Thoracic aorta (tissue), 2 donors: ENCODE results near the gene URGCP. TPM values are rescaled to one million over a fixed set of nuclear protein-coding genes. Genes with fewer than 3 reads are reported as not detected.
"Not testable (repeated sequence)": the region's sequence is repeated elsewhere in the genome, so short reads cannot be mapped to it uniquely, and the experiment has no call there.

Source experiments
- ATAC-seq: fragments of 150-250 bp; one replicate; pipeline ENCODE4 v1.8.0; 2017; ENCODE audit warnings: low read depth; ENCODE audit not compliant: insufficient number of reproducible peaks, low FRiP score
- DNase-seq: peaks from one replicate; pipeline ENCODE4 v3.0.0-alpha.2; 2020; ENCODE audit warnings: low spot score
- H3K27ac ChIP-seq, 2 donors: fragments of 200-600 bp; sonication (generic); 1 replicate in 1 of 2; 2 replicates in 1 of 2; pipeline ENCODE4 v1.5.1; 2016; ENCODE audit warnings: mild to moderate bottlenecking in 2 of 2, moderate library complexity in 2 of 2
- H3K27me3 ChIP-seq: fragments of 200-600 bp; sonication (generic); replicated peaks from 2 replicates; pipeline ENCODE4 v1.6.0; 2016; ENCODE audit warnings: mild to moderate bottlenecking; ENCODE audit not compliant: insufficient read depth
- H3K36me3 ChIP-seq: fragments of 200-600 bp; sonication (generic); one replicate; pipeline ENCODE4 v1.5.1; 2016
- H3K4me1 ChIP-seq, 2 donors: fragments of 200-600 bp; sonication (generic); 1 replicate in 1 of 2; 2 replicates in 1 of 2; pipeline versions ENCODE4 v1.5.1 to v1.6.0; 2016; ENCODE audit warnings: low read depth in 2 of 2, mild to moderate bottlenecking in 1 of 2; ENCODE audit not compliant: control insufficient read depth in 1 of 2
- H3K4me3 ChIP-seq: fragments of 200-600 bp; sonication (generic); 2 replicates; pipeline ENCODE4 v1.5.1; 2016; ENCODE audit warnings: mild to moderate bottlenecking
- H3K9me3 ChIP-seq: fragments of 200-600 bp; sonication (generic); 2 replicates; pipeline ENCODE4 v1.5.1; 2016
- total RNA-seq, 2 donors: library from RNA; depleted of rRNA; stranded (reverse); fragments of >200 nt; gene quantifications; one replicate each; pipeline versions ENCODE4 v1.1.0 to v1.2.3, GENCODE V29; 2016
- TF ChIP-seq, protein P1 (sequence below): fragments of 200-600 bp; sonication (generic); IDR thresholded peaks from one replicate; pipeline ENCODE4 v1.5.1; 2019; ENCODE audit warnings: antibody characterized with exemption

The URGCP gene
- total RNA-seq, 2 donors from 2014 or later = 33.7 to 41.0 TPM

DNA sequence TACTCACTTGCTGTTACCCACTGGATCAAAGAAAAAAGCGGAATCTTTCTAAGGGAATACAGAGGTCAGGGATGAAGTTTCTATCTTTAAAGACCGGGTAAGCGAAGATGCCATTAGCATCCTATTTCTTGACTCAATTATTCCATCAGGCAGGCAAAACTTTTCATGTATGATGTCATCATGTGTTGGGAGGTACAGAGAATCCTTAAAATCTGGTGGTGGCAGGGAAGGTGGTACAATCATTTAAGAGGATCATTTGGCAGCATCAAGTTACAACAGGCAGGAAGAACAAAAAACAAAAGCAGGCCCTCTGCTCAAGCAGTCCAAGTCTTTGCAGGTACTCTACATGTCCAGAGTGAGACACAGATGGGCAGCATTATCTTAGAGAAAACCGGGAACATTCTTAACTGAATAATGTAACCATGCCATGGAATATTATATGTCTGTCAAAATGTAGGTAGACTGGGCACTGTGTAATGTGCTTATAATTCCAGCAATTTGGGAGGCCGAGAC is 3.8 kb downstream of the URGCP start:
- H3K4me1 ChIP-seq = peaks cover 16 to 42% of the 10 kb centered on the region in 2 donors
- TF ChIP-seq, protein P1, sequence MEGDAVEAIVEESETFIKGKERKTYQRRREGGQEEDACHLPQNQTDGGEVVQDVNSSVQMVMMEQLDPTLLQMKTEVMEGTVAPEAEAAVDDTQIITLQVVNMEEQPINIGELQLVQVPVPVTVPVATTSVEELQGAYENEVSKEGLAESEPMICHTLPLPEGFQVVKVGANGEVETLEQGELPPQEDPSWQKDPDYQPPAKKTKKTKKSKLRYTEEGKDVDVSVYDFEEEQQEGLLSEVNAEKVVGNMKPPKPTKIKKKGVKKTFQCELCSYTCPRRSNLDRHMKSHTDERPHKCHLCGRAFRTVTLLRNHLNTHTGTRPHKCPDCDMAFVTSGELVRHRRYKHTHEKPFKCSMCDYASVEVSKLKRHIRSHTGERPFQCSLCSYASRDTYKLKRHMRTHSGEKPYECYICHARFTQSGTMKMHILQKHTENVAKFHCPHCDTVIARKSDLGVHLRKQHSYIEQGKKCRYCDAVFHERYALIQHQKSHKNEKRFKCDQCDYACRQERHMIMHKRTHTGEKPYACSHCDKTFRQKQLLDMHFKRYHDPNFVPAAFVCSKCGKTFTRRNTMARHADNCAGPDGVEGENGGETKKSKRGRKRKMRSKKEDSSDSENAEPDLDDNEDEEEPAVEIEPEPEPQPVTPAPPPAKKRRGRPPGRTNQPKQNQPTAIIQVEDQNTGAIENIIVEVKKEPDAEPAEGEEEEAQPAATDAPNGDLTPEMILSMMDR = no peak
- no peak overlapping the region for H3K4me3 ChIP-seq
- no peaks in the 10 kb centered on the region for H3K9me3 ChIP-seq
- H3K27ac ChIP-seq = no peak overlapping the region
- DNase-seq (no peak), ATAC-seq (no peak)
- no peaks in the 10 kb centered on the region for H3K36me3 ChIP-seq
- no peaks in the 10 kb centered on the region for H3K27me3 ChIP-seq

GRCh38 chr7:43898571-43898970 is 7.8 kb downstream of the URGCP start:
- H3K9me3 ChIP-seq, H3K27ac ChIP-seq, DNase-seq, H3K27me3 ChIP-seq, ATAC-seq, H3K4me3 ChIP-seq, H3K36me3 ChIP-seq: not testable (repeated sequence)
- peaks cover 3 to 22% of the 10 kb centered on the region in 2 donors for H3K4me1 ChIP-seq

- Histone ChIP-seq H3K4me1 (peaks cover 5 to 22% of the 10 kb centered on the region in 2 donors), H3K9me3 (no peaks in the 10 kb centered on the region), H3K4me3 (no peak overlapping the region), H3K36me3 (no peaks in the 10 kb centered on the region), H3K27me3 (no peaks in the 10 kb centered on the region), H3K27ac (no peak overlapping the region)
- TF ChIP-seq, protein P1 = no peak
- DNase-seq = no peak
- no peak for ATAC-seq
Observed at GRCh38 chr7:43895847-43896415, 10.5 kb downstream of the URGCP start.

- Histone ChIP-seq H3K27me3 (no peaks in the 10 kb centered on the region), H3K4me1 (peaks cover 3 to 34% of the 10 kb centered on the region in 2 donors), H3K36me3 (no peaks in the 10 kb centered on the region), H3K4me3 (no peak overlapping the region), H3K9me3 (no peaks in the 10 kb centered on the region), H3K27ac (no peak overlapping the region)
- TF ChIP-seq, protein P1 = no peak
- no peak for DNase-seq
- ATAC-seq = no peak
Observed at GRCh38 chr7:43891069-43891955, 15.1 kb downstream of the URGCP start.

- H3K27ac ChIP-seq = no peak overlapping the region
- H3K9me3 ChIP-seq = no peaks in the 10 kb centered on the region
- H3K4me3 ChIP-seq = no peak overlapping the region
- H3K36me3 ChIP-seq = peaks cover 6% of the 10 kb centered on the region
- H3K27me3 ChIP-seq = no peaks in the 10 kb centered on the region
- H3K4me1 ChIP-seq = peaks cover 3 to 34% of the 10 kb centered on the region in 2 donors
- DNase-seq = no peak
- ATAC-seq = no peak
- TF ChIP-seq, protein P1 = no peak
Observed at GRCh38 chr7:43890468-43890867, 15.9 kb downstream of the URGCP start.
